Stimulated activated CD8-positive, alpha-beta memory T cell treated with anti-CD3 and anti-CD28 coated beads, Interleukin-15, amount 100 ng/mL, for 48 hours (primary cell): ENCODE measurements around the gene CD36.

Experiments used
- DNase-seq, 2 donors: peaks; one replicate each; pipeline ENCODE4 v3.0.0-alpha.2; 2020; ENCODE audit warnings: low read depth in 2 of 2

CD36 gene

GRCh38 chr7:80705130-80705781, 66.8 kb downstream of the CD36 start:
- DNase-seq: no peak

DNA sequence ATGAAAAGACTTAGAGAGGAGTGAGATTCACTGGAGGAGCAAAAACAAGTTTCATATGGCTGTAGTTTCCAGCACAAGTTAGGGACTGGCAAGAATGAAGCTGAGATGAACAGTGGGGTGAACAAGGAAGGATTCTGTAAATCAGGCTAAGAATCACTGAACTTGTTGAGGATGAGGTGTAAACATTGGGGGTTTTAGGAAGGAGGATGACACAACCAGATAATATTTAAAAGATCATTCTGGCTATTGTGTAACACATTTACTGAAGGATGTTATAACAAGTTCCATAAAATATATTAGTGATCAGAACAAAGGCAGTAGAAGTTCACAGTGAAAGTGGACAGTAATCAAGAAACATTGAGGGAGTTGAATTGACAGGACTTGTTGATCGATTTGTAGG, 68.9 kb downstream of the CD36 start:
- no peak for DNase-seq

DNA sequence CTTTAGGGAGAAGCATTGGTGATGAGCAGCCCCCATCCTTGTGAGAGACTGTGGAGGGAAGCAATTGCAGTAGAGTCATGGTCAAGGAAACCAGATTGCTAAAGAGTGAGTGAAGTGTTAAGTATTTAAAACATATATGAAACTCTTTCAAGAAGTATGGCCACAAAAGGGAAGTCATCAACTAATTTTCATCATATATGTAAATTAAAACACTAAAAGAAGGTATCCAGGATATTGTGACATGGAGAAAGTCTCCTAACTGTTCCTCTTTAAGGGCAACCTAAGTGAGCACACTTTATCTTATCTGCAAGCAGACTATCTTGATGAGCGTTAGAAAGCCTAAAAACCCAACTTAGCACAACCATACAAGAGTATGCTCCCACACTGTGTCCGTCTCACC, 69.7 kb downstream of the CD36 start:
- DNase-seq: no peak

DNA sequence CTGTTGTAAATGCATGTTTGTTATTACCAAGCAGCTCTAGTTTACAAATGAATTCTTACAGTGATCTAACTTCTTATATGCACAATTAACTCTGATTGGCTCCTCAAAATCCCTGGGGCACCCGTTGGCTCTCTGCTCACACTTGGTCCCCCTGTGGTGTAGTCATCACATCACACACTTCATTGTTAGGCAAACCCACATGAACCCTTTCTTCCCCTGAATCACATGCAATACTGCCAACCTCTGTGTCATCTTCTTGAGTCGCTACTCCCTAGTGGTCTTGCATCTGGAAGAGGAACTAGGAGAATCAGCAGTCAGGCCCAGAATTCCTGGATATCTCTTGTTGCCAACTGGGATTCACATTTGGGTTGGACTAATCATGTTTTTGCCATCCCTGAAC, 73.1 kb downstream of the CD36 start:
- DNase-seq: no peak

- no peak for DNase-seq
Measured at GRCh38 chr7:80719261-80719660, 80.8 kb downstream of the CD36 start.

DNA sequence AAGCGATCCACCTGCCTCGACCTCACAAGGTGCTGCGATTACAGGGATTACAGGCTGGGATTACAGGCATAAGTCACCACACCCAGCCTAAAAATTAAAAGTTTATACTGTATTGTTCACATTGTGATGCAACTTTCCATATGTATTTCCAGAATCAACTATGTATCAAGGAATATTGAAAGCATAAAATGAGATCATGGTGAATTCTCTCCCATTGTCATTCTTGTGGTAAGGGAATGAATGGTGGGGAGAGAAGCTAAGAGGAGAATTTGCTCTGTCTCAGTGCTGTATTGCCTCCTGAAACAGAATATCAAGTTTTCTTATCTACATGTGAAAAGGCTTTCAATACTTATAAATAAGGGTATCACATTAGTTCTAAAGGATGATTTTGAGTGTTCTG, 81.7 kb downstream of the CD36 start:
- no peak for DNase-seq

GRCh38 chr7:80721883-80722615, 83.6 kb downstream of the CD36 start:
- no peak for DNase-seq

DNA sequence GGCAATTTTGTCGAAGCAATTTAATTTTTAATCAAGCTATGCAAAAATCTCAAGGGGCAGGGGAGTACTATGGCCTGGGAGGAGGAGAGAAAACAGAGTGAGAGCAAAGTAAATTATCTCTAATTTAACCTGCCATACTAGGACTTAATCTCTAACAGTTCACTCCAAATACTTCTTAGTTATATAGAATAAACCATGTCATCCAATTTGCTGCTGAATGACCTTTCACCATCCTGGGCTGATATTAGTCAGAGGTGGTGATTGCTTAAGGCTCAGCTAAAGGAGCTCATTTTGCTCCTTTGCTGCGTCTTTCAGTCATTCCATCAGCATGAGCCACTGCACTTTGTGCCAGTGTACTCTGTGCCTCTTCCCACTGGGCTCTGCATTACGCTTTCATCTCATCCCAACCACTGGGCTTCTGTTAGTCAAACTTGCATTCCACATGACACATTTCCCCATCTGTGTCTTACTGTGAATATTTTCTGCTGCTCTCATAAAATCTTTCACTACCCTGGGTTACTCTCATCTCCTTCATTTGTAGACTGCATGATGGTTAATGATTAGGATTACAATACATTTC, 84.3 kb downstream of the CD36 start:
- DNase-seq: no peak

- DNase-seq: no peak
Measured at GRCh38 chr7:80724249-80724871, 85.9 kb downstream of the CD36 start.

DNA sequence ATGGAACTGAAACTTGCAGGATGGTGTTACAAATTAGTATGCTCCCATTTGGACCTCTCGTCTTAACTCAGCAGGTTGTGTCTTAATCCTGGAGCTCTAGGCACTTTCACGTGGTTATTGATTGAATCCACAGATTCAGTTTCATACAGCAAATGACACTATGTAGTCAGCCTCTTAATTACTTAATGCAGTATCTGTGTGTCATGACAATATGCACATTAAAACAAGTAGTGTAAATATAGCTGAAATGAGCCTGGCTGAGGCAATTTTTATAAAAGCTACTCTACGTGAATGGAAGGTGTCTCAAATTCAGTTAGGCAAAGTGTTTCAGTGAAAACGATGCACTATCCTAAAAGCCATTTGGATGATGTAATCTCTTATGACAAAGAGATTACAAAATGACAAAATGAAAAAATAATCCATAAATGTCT, 86.8 kb downstream of the CD36 start:
- DNase-seq: no peak
